LoVo (cell line): Measurements from ENCODE around the gene SELPLG.
"Not testable (repeated sequence)": the region's sequence is repeated elsewhere in the genome, so short reads cannot be mapped to it uniquely, and the experiment has no call there.

Source experiments
- DNase-seq: peaks from one replicate; pipeline ENCODE4 v3.0.0-alpha.2; 2016; ENCODE audit warnings: low spot score

SELPLG gene, protein sequence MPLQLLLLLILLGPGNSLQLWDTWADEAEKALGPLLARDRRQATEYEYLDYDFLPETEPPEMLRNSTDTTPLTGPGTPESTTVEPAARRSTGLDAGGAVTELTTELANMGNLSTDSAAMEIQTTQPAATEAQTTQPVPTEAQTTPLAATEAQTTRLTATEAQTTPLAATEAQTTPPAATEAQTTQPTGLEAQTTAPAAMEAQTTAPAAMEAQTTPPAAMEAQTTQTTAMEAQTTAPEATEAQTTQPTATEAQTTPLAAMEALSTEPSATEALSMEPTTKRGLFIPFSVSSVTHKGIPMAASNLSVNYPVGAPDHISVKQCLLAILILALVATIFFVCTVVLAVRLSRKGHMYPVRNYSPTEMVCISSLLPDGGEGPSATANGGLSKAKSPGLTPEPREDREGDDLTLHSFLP

DNA sequence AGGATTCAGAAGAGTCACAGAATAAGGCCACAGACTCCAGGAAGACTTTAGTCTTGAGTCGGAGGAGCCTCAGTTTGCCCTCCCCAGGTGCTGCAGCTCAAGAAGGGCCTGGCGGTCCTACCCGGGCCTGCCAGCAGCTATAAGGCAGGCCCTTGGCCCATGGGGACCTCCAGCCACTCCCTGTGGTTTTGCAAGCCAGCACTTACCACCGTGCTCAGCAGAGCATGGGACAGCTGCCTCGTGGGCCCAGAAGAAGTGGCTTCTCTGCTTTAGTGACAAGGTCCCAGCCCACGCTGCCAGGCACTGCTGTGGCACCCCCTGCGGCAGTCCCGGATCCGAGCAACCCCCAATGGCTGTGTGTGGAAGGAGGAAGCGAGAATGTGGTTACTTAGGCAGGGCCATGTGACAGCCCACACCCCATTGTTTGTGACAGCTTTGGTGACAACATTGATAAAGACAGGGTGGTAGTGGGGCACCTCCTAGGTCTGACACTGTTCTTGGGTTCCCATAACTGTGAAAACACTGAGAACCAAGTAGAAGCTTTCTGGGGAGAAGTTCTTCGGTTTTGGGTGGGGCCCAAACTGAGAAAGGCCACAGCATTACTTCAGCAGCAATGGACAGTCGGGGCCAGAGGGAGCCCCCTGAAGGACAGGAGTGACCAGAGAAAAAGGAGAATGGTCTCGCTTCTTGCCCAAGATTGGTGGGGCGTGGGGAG, at the start of gene SELPLG:
Gene SELPLG (minus strand): TSS at position 361 of the 715 bp plus-strand sequence. CDS start 9,587 bp downstream, outside the sequence.
- DNase-seq = no peak

DNA sequence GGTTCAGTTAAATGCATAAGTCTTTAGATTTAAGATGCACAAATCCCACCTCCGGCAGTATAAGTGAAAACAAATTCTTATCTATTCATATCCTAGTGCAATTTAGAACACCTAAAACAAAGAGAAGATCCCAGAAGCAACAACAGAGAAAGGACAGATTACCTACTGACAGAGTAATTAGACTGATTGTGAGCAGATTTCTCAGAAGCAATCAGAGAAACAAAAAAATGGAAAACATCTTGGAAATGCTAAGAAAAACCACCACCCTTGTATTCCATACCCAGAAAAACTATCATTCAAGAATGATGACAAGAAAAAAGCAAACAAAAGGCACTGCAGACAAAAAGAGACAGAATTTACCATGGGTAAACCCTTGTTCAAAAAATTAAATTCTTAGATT, 47.6 kb upstream of the SELPLG start:
- no peak for DNase-seq

DNA sequence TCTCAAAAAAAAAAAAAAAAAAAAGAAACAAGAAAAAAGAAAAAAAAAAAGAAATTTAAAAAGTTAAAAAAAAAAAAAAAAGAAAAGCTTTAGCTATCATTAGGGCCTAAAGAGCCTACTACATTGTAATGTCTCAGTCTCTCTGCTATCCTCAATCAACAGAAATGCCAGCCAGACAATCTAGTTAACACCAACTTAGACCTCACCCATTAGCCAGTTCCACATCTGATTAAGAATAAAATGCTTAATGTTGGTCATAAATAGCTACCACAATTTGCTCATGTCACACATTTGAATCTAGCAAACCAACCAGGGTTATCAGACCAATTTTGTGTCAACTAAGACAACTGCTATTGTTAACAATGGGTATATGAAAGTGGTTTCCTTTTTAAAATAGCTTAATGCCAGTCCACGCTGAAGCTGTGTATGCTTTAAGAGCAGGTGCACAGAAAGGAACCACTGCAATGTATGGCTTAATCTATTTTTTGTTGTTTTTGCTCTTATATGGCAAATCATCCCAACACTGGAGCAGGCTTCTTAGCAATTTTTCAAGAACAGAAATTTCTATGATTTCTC, 45.5 kb upstream of the SELPLG start:
- DNase-seq = no peak

DNA sequence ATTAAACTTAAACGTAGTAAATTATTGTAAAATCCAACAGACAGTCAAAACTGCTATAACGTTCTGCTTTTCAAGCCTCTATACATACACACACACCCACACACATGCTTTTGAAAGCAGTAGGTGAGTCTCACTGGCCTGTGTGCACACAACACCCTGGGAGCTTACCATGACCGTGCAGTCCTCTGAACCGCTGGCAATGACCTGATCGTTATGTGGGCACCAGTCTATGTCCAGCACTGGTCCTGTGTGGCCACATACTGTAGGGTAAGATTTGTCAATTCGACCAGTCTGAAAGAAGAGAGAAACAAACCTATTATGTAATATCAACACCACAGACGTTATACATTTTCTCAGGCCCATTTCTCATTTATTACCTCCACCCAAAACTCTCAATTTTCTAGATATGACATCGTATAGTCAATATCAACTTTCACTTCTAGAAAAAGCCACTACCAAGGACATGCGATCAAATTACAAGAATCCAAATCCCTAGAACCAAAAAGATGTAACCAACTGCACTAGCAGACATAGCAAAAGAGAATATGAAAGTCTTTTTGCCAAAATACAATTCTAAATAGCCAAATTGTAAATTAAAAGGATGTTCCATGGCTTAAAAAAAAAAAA, 44.5 kb upstream of the SELPLG start:
- DNase-seq = no peak

DNA sequence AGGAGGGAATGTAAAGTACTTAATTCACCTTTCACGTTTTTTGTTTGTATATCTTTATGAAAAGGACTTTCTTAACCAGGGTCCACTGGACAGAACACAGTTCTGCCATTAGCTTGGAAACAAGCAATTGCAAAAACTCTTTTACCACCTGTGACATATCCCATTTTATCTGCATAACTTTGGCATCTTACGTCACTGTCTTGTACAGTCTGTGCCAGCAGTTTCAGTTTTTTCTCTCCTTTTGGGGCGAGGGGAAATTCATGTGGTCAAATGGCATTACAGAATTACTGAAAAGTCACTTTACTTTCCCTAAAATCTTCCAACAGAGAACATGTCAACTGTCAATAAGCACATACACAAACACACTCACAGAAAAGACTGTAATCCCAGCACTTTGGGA, 43.7 kb upstream of the SELPLG start:
- DNase-seq = no peak

DNA sequence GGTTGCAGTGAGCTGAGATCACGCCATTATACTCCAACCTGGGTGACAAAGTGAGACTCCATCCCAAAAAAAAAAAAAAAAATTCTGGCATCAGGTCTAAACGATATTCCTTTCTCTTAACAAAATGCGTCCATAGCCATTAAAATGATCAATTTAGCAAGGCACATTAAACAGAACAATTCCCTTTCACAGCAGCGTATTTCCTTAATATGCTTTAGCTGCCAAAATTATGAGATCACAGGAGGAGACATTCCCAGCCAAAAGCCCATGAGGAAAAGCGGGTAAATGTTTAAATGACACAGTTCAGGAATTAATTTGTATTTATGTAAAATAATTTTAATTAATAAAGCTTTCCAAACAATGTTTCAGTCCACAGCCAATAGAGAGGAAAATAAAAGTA, 43.0 kb upstream of the SELPLG start:
- no peak for DNase-seq

DNA sequence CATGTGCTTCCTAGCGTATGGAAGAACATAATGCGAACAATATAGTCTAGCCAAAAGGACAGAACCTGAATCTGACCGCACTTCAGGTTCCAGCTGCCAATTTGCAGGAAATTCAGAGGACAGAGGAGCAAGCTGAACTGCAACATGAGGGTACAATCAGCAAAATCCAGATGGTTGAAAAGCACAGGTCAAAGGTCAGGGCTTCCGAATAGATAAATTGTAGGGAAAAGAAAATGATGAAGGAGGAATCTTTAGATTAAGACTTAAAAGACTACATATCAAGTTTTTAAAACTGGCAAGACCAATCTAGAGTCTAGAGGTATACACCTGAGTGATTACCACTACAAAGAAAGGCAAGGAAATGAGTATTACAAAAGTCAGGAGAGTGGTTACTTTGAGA, 42.1 kb upstream of the SELPLG start:
- DNase-seq = no peak

DNA sequence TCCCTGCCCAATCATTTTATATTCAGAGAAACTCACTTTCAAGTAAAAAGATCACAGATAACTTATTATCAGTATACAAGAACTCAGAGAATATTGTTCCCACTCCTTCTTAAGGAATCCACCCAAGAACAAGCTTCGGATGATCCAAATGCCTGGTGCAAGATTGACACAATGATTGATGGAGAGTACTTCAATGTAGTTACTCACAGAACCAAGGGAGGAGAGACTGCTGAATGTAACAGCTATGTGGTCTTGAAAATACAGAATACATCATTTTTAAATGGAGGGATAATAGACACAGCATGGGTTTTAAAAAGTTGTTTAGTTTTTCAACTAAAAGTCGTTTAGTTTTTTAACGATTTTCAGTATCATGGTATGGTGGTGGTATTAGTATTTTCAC, 38.4 kb upstream of the SELPLG start:
- no peak for DNase-seq

DNA sequence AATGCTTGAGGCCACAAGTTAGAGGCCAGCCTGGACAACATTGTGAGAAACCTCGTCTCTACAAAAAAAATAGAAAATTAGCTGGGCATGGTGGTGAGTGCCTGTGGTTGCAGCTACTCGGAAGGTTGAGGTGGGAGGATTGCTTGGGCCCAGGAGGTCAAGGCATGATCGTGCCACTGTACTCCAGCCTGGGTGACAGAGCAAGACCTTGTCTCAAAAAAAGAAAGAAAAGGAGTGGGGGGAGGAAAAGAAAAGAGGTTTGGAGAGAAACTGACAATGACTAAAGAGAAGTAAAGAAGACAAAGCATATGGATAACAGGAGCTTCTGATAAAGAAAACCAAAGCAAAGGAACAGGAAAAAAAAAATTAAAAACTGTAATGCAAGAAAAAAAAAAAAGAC, 37.4 kb upstream of the SELPLG start:
- DNase-seq = no peak

DNA sequence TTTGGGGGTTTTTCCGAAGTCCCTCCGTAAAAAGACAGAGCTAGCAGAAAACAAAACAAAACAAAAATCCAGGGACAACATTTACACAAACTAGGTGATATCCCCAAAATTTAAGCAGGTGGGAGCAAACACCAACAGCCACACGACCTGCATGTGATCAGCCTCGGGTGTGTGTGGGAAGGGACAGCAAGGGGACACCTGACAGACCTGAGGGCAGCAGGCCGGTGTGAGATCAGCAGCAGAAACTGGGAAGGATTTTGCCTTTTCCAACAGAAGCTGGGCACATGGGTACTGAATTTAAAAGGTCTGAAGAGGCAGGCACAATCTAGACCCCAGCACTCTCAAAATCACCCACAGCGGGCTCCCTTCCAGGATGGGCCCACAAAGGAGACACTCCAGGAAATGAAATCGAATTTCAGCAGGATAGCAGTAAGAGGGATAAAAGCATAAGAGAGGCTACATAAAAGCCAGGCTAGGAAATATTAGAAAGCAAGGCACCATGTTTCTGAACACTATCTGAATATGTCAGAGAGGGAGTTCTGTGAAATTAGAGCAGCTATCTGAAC, 36.5 kb upstream of the SELPLG start:
- no peak for DNase-seq

DNA sequence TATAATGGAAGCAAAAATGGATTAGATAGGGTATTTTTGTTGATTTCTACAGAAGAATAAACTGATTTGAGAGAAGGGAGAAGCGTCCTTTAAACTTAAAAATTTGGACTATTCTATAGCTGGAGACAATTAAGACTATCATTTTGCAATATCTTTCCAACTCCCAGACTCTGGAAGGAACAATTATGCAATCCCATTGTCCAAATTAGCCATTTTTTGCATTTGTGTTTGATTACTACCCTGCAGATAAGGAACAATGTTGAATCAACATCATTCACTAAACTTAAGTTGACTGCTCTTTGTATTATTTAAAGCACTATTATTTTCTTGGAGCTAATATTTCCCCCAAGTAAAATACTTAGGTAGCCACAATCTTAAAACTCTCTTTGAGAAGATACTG, 34.8 kb upstream of the SELPLG start:
- no peak for DNase-seq

DNA sequence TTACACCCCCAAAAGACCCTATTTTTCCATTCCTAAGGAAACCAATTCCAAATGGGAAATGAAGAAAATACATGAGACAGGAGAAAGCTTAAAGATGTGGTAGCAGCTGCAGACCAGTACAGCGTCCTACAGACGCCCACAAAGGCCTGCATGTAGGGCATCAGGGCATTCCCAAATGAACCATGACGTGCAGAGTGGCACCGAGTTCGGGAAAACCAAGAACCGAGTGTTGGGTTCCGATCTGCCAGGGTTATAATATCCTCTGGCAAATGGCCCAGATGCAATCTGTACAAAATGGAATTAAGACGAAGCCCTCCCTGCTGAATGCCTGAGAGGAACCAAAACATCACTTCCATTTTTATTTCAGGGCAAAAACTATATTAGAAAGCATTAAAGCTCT, 34.4 kb upstream of the SELPLG start:
- no peak for DNase-seq

DNA sequence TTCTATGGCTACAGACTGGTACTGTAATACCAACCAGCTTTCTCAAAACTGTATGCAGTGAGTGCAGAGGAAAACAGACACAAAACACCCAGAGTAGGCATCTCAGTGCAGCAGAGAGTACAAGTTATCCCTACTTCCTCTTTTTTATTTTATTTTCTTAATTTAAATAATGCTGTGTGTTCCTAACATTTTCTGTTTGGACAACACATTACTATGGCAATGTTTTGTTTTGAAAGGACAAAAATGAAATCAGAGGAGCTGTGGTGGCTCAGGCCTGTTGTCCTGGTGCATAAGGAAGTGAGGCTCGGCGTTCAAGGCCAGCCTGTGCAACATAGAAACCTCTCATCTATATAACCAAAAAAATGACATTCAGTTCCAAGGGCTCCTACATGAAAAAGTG, 33.7 kb upstream of the SELPLG start:
- no peak for DNase-seq

DNA sequence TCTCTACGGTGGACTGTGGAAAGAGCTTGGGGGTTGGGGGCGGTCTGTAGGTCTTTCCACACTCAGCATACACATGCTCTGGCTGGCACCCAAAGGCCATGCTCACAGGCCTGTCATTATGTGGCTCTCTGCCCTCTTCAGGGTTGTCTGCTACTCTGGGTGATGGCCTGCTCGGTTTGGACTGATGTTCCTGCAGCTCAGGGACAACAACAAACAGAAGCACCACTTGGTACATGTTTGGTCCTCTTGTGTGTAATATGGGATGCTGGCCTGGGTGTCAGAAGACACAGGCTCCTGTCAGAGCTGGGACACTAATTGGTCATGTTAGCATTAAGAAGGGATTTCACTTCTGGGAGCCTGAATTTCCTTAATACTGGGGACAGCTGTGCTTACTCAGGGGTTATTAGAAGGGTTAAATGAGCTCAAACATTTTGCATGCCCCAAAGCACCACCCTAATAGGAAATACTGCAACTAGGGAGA, 32.7 kb upstream of the SELPLG start:
- DNase-seq = no peak

DNA sequence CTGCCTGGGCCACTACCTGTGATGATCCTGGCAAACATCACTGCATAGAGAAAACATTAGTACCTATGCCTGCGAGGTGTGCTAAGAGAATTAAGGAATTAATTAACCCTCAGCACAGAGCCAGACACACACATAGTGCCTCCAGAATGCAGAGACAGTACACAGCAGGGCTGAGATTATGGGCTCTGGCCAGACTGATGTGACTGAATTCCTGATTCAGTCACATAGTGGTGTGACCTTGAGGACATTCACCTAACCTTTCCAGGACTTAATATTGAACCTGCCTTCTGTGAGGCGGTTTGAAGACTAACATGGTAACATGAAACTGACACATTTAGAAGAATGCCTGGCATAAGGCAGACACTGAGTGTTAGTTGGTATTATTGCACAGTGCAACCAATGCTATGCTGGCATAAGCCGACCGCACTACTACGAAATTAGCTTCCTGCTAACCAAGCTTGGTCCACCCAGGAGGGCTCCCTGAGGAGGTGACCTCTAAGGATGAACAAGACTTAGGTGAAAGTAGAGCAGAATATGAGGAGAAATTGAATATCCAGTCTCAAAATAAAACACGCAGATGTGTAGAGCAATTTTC, 32.0 kb upstream of the SELPLG start:
- no peak for DNase-seq

DNA sequence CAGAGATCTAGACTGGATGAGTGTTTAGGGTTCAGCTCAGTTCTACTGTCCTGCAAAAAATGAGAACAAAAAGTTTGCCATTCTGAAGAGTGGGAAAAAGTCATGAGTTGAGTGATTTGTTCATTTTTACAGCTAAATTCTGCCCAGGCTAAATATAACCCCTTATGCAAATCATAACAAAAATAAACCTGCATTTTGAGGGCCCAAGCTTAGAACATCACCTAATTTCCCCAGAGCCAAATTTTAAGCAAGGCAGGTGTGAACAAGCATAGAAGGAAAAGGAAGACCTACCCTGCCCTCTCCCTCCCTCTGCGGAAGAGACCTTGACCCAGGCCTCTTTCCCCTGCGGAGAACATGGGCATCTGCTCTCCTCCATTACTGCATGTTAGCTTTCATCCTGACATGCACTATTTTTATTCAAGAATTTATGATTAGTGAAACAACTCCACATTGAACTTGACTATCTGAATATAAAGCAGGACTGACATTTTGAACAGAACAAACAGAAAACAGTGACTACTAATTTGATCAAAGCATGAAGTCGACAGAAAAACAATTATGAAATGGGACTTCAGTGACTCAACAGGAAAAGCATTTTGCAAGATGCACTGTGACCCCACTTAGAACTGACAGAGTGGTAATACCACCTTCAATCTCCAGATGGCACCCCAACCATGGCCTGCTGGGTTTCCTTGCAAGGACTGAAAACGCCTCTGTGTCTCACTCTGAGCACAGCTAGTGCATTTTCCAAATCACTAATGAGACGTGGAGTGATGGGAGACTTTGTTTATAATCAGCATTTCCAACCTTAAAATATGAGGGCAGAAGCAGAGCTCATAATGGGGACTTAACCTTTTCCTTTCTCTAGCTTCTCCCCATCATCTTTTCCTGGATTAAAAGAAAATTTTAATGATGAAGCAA, 30.9 kb upstream of the SELPLG start:
- DNase-seq = peak; percentile 90

DNA sequence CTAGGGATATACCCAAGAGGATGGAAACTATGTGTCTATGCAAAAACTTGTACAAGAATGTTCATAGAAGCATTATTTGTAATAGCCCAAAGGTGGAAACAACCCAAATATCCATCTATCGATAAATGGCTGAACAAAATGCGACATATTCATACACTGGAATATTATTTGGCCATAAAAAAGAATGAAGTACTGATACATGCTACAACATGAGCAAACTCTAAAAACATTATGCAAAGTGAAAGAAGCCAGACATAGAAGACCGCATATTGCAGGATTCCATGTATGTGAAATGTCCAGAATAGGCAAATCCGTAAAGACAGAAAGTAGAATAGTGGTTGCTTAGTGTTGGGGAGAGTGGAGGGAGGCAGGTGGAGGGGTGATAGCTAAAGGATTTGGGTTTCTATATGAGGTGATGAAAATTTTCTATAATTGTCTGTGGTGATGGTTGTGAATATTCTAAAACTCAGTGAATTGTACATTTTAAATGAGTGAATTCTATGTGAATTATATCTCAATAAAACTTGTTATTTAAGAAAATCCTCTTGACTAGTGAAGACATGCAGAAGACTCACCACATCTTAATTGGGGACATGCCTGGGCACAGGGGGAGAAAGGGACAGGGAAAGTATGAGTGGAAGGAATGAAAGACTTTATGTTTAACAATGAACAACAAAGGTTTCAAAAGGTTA, 29.8 kb upstream of the SELPLG start:
- DNase-seq = no peak

DNA sequence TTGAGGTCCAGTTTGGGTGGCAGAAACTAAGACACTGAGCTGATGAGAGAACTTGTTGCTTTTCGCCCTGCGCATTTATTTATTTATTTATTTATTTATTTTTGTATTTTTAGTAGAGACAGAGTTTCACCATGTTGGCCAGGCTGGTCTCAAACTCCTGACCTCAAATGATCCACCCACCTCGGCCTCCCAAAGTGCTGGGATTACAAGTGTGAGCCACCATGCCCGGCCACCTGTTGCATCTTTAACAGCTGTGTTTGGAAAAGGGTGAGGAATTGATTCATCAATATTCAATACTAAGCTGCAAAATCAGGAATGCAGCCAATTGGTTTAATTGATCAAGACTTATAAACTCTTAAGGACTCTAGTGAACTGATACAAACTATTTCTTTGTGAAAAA, 24.4 kb upstream of the SELPLG start:
- DNase-seq = not testable (repeated sequence)

DNA sequence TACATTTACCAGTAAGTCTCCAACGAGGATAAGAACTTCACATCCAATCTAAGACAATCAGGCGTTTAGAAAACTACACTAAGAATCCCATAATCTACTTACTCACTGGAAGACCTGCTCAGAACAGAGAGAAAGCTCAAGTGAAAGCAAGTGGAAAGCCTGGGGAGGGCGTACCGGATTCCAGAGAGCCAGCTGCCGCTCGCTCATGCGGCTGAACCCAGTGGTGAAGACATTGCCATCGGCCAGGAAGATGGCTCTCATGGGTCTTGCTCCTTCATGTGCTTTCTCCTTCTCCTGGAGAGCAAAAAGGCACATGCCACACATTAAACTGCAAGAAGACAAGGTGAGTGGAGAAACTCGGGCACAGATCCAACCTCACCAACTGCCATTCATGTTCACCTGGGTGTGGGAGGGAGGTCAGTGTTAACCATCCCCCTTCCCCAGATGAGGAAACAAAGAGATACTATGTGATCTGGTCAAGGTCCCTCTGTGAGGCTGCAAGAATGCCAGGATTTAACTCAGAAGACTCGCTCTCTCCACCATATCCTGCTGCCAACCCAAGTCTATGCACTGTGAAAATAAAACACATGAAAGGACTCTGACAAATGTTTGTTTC, 23.5 kb upstream of the SELPLG start:
- no peak for DNase-seq

DNA sequence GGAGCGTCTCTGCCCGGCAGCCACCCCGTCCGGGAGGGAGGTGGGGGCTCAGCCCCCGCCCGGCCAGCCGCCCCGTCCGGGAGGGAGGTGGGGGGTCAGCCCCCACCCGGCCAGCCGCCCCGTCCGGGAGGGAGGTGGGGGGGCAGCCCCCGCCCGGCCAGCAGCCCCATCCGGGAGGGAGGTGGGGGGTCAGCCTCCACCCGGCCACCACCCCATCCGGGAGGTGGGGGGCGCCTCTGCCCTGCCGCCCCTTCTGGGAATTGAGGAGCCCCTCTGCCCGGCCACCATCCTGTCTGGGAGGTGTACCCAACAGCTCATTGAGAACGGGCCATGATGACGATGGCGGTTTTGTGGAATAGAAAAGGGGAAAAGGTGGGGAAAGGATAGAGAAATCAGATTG, 22.6 kb upstream of the SELPLG start:
- not testable (repeated sequence) for DNase-seq
